ENCODE measurements around the gene UQCC3. TPM values are rescaled to one million over a fixed set of nuclear protein-coding genes. Genes with fewer than 3 reads are reported as not detected.

The UQCC3 gene
- total and polyA plus RNA-seq, 9 of the 15 experiments (the other 6 are each of a cell fraction or from before 2014, with no cell fraction given), result 3.3 to 44.3 (median 8.0) TPM

GRCh38 chr11:62682518-62682917, 11.0 kb downstream of the UQCC3 start:
- BruUV-seq (replicated peaks), result no TSS peak
- H3K9ac ChIP-seq (ENCODE audit: insufficient read depth in 1 of 2, low read depth in 2 of 2, low read length in 2 of 2), result peak overlapping the region in 1 of 2 experiments; percentile 41; a peak in 1 of 4 replicates
- H4K20me1 ChIP-seq (replicated peaks; ENCODE audit: control insufficient read depth, insufficient read depth, low read length), result no peaks in the 10 kb centered on the region
- H3K27ac ChIP-seq (ENCODE audit: extremely low read depth, low read depth, low read length), result peak overlapping the region; percentile 67
- H2AFZ ChIP-seq (ENCODE audit: low read depth, low read length), result peak overlapping the region; percentile 71
- TF ChIP-seq ZBTB33 (CRISPR knock-in tag; IDR thresholded peaks at IDR 0.05) (peak; percentile 40; the same call in 1 of the 2 replicates), HDAC1 (IDR thresholded peaks at IDR 0.05) (no peak)
- no peaks in the 10 kb centered on the region for H3K9me1 ChIP-seq (ENCODE audit: control insufficient read depth, insufficient read depth, low read length)
- ChIA-PET POLR2A (interaction anchor here (0.5 to 2.9 kb wide), 4 partner anchors 10 to 91 kb away, joined by 3 to 17 read pairs (median 6); partner anchors contain the start of genes C11orf98, CSKMT, LBHD1 and TUT1), CTCF (ENCODE audit: low intra/inter-chr PET ratio) (no interaction called here)
- ATAC-seq (no peak), FAIRE-seq (no peak), DNase-seq (ENCODE audit: extremely low read depth in 1 of 4, low spot score in 3 of 4) (no peak)
- H3K4me3 ChIP-seq, result no peak overlapping the region
- peaks cover 19% of the 10 kb centered on the region for H3K79me2 ChIP-seq (ENCODE audit: control insufficient read depth, insufficient read depth, low read length)
- no peaks in the 10 kb centered on the region for H3K27me3 ChIP-seq (ENCODE audit: control insufficient read depth in 2 of 2, insufficient read depth in 2 of 2, low read length in 2 of 2)
- in situ Hi-C loops (cut with MboI) (no loop called here), intact Hi-C loops (cut with micrococcal nuclease) (loop anchor here (5.0 kb wide), 2 partner anchors 200 to 300 kb away; partner anchors contain the start of gene SLC3A2)
- H3K4me1 ChIP-seq (replicated peaks in 1 of 2; ENCODE audit: control insufficient read depth in 2 of 2, insufficient read depth in 2 of 2, low read length in 2 of 2), result peaks cover 16 to 34% of the 10 kb centered on the region in 2 experiments; a peak in 4 of 5 replicates
- no peak overlapping the region for H3K4me2 ChIP-seq (ENCODE audit: insufficient read depth, low read length)
- peaks cover 8% of the 10 kb centered on the region for H3K36me3 ChIP-seq (ENCODE audit: control insufficient read depth, insufficient read depth, low read length)
- WGBS (ENCODE audit: insufficient coverage, low coverage, missing lambda C conversion rate), result 79% methylated on average over 7 of the region's 7 CpGs
- no peaks in the 10 kb centered on the region for H3K9me3 ChIP-seq (replicated peaks; ENCODE audit: control insufficient read depth, insufficient read depth, low read depth, low read length)
